PFSK-1 (cell line): ENCODE results near the gene SPRR2A.

Experiments used
- POLR2AphosphoS5 ChIP-seq: IDR thresholded peaks from 2 replicates; pipeline ENCODE4 v1.6.1; 2012; ENCODE audit warnings: low read depth, mild to moderate bottlenecking, control low read depth, low read length, moderate library complexity
- SIN3A ChIP-seq: IDR thresholded peaks from 2 replicates; pipeline ENCODE4 v1.6.1; 2012; ENCODE audit warnings: mild to moderate bottlenecking, low read length, moderate library complexity, borderline replicate concordance; ENCODE audit not compliant: insufficient read depth

GRCh38 chr1:153024413-153024812 is 32.9 kb downstream of the SPRR2A start:
- TF ChIP-seq SIN3A (no peak), POLR2AphosphoS5 (no peak)
